Suprapubic skin (tissue), 4 donors: ENCODE measurements around the gene FAAP24. TPM values are rescaled to one million over a fixed set of nuclear protein-coding genes. Genes with fewer than 3 reads are reported as not detected.
"Not testable (repeated sequence)": the region's sequence is repeated elsewhere in the genome, so short reads cannot be mapped to it uniquely, and the experiment has no call there.

Experiments used
- DNase-seq, 2 donors: peaks; one replicate each; pipeline ENCODE4 v3.0.0-alpha.2; 2019; ENCODE audit warnings: low spot score in 2 of 2
- H3K27ac ChIP-seq: fragments of 200-600 bp; sonication (generic); one replicate; pipeline ENCODE4 v1.5.1; 2019
- H3K27me3 ChIP-seq: fragments of 200-600 bp; sonication (generic); one replicate; pipeline ENCODE4 v1.5.1; 2019
- H3K36me3 ChIP-seq: fragments of 200-600 bp; sonication (generic); one replicate; pipeline ENCODE4 v1.5.1; 2019
- H3K4me1 ChIP-seq: fragments of 200-600 bp; sonication (generic); one replicate; pipeline ENCODE4 v1.5.1; 2019
- H3K4me3 ChIP-seq: fragments of 200-600 bp; sonication (generic); one replicate; pipeline ENCODE4 v1.5.1; 2019; ENCODE audit warnings: mild to moderate bottlenecking
- H3K9me3 ChIP-seq: fragments of 200-600 bp; sonication (generic); one replicate; pipeline ENCODE4 v1.5.1; 2019
- EP300 ChIP-seq: sonication (generic); formaldehyde crosslinking; IDR thresholded peaks from one replicate; pipeline ENCODE4 v1.6.1; 2017; ENCODE audit warnings: antibody characterized with exemption
- POLR2A ChIP-seq, 2 donors: fragments of 450-650 bp; IDR thresholded peaks; one replicate each; pipeline ENCODE4 v1.6.1; 2017; ENCODE audit warnings: antibody characterized with exemption in 2 of 2, mild to moderate bottlenecking in 2 of 2, moderate library complexity in 2 of 2
- POLR2AphosphoS5 ChIP-seq, 3 donors: sonication (generic); formaldehyde crosslinking; IDR thresholded peaks; one replicate each; pipeline ENCODE4 v1.6.1; 2017; ENCODE audit warnings: antibody characterized with exemption in 3 of 3
- WGBS: methylation state at CpG from one replicate; pipeline ENCODE4 v1.1.5; 2018; 5-methylcytosine and 5-hydroxymethylcytosine counted together
- total RNA-seq, 4 donors: library from RNA; depleted of rRNA; stranded (reverse); fragments of >200 nt; gene quantifications; one replicate each; pipeline ENCODE4 v1.1.0, GENCODE V29; 2016
- TF ChIP-seq, protein P1 (sequence below), 2 donors: fragments of 200-600 bp in 1 of 2; fragments of 450-650 bp in 1 of 2; sonication (generic) in 1 of 2; IDR thresholded peaks; one replicate each; pipeline ENCODE4 v1.5.1; 2016 to 2019; ENCODE audit warnings: antibody characterized with exemption in 2 of 2, mild to moderate bottlenecking in 1 of 2, moderate library complexity in 1 of 2

Gene FAAP24
- total RNA-seq, 4 donors from 2014 or later = 0.98 to 4.1 (median 1.9) TPM

DNA sequence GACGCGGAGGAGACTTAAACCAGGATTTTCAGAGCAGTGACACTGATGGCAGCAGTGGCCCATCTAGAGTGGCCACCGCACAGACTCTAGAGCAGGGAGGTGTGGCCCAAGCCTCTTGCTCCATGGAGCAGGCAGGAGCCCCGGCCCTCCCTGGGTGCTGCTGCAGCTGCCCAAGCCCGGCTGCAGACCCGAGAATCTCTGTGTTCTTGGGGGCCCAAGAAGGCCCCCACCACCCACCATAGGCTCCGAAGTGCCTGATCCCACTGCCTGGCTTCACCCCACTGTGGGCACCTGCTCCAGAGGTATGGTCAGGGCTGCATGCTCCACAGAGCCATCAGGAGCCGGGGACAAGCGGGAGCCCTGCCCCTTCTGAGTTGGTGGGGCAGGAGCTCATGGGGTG, 36.4 kb upstream of the FAAP24 start:
- Histone ChIP-seq H3K9me3 (no peaks in the 10 kb centered on the region), H3K27me3 (no peaks in the 10 kb centered on the region), H3K36me3 (peaks cover 62% of the 10 kb centered on the region), H3K27ac (no peak overlapping the region), H3K4me3 (no peak overlapping the region), H3K4me1 (no peaks in the 10 kb centered on the region)
- no peak for TF ChIP-seq POLR2AphosphoS5 (IDR thresholded peaks at IDR 0.05)
- TF ChIP-seq, protein P1, sequence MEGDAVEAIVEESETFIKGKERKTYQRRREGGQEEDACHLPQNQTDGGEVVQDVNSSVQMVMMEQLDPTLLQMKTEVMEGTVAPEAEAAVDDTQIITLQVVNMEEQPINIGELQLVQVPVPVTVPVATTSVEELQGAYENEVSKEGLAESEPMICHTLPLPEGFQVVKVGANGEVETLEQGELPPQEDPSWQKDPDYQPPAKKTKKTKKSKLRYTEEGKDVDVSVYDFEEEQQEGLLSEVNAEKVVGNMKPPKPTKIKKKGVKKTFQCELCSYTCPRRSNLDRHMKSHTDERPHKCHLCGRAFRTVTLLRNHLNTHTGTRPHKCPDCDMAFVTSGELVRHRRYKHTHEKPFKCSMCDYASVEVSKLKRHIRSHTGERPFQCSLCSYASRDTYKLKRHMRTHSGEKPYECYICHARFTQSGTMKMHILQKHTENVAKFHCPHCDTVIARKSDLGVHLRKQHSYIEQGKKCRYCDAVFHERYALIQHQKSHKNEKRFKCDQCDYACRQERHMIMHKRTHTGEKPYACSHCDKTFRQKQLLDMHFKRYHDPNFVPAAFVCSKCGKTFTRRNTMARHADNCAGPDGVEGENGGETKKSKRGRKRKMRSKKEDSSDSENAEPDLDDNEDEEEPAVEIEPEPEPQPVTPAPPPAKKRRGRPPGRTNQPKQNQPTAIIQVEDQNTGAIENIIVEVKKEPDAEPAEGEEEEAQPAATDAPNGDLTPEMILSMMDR (IDR thresholded peaks at IDR 0.05) = no peak
- no peak for TF ChIP-seq EP300
- no peak for TF ChIP-seq POLR2A (IDR thresholded peaks at IDR 0.05)
- WGBS = 85% methylated on average over 6 of the region's 9 CpGs
- no peak for DNase-seq

DNA sequence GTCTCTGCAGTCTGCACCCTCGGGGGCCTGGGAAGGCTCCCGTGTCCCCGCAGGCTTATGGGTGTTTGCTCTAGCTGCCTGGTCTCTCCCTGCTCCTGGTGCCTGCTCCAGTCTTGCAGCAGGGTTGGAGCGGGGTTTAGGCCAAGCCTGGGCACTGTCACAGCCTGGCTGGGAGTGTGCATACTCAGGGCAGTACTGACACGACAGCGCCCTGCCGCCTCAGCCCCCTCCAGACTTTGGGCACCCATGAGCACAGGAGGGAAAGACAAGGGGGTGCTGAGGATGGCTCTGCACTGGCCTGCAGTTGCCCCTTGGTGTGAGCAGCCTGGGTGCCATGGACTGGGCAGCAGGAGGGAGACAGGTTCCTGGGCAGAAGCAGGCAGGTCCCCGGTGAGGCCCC, 36.0 kb upstream of the FAAP24 start:
- H3K27ac ChIP-seq = no peak overlapping the region
- no peaks in the 10 kb centered on the region for H3K4me1 ChIP-seq
- H3K4me3 ChIP-seq = no peak overlapping the region
- no peak for DNase-seq
- TF ChIP-seq, protein P1 (IDR thresholded peaks at IDR 0.05) = no peak
- no peak for TF ChIP-seq EP300
- no peaks in the 10 kb centered on the region for H3K27me3 ChIP-seq
- H3K36me3 ChIP-seq = peaks cover 58% of the 10 kb centered on the region
- no peaks in the 10 kb centered on the region for H3K9me3 ChIP-seq
- WGBS = 100% methylated on average over 4 of the region's 8 CpGs

DNA sequence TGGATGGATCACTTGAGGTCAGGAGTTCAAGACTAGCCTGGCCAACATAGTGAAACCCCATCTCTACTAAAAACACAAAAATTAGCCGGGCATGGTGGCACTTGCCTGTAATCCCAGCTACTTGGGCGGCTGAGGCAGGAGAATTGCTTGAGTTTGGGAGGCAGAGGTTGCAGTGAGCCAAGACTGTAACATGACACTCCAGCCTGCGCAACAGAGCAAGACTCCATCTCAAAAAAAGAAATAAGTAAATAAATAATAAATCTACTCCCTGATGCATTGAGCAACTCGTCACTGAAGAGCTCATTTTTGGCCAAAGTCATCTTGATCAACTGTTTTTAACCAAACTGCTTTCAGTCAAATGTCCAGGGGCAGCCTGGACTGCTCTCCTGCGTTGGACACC, 30.8 kb upstream of the FAAP24 start:
- H3K4me3 ChIP-seq, H3K4me1 ChIP-seq, H3K27ac ChIP-seq, DNase-seq, H3K9me3 ChIP-seq, H3K27me3 ChIP-seq: not testable (repeated sequence)
- peaks cover 80% of the 10 kb centered on the region for H3K36me3 ChIP-seq
- WGBS = 80% methylated on average over 5 of the region's 5 CpGs

DNA sequence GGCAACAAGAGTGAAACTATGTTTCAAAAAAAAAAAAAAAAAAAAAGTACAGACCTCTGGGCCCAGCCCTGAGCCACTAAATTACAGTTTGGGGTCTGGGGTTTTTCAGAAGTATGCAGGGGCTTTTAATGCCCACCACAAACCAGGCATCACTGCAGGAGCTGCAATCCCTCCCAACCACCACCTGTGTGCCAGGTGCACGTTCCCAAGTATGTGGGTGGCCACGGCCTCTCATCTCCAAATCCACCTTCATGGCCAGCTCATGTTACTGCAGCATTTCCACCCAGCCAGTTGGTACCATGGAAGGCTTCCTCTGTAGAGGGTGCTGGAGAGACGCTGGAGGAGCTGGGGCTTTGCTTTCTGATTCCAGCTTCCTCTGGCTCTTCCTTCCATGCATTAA, 26.8 kb upstream of the FAAP24 start:
- no peaks in the 10 kb centered on the region for H3K27me3 ChIP-seq
- 69% methylated on average over 3 of the region's 3 CpGs for WGBS
- no peak overlapping the region for H3K27ac ChIP-seq
- no peaks in the 10 kb centered on the region for H3K4me1 ChIP-seq
- DNase-seq = no peak
- no peaks in the 10 kb centered on the region for H3K9me3 ChIP-seq
- H3K36me3 ChIP-seq = peaks cover 88% of the 10 kb centered on the region
- TF ChIP-seq POLR2AphosphoS5 (IDR thresholded peaks at IDR 0.05) = no peak
- TF ChIP-seq EP300 = no peak
- no peak for TF ChIP-seq POLR2A (IDR thresholded peaks at IDR 0.05)
- TF ChIP-seq, protein P1 (IDR thresholded peaks at IDR 0.05) = no peak
- H3K4me3 ChIP-seq = no peak overlapping the region

DNA sequence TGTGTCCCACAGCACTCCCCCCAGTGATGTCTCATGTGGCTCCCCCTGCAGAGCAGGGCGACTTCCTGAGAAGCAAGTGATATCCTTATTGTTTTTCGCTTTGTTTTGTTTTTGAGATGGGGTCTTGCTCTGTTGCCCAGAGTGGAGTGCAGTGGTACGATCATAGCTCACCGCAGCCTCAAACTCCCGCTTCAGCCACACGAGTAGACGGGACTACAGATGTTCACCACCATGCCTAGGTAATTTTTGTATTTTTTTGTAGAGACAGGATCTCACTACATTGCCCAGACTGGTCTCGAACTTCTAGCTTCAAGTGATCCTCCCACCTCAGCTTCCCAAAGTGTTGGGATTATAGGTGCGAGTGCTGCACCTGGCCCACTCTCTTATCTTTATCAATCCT, 5.3 kb upstream of the FAAP24 start:
- TF ChIP-seq EP300 = no peak
- TF ChIP-seq, protein P1 (IDR thresholded peaks at IDR 0.05) = no peak
- TF ChIP-seq POLR2A (IDR thresholded peaks at IDR 0.05) = no peak
- TF ChIP-seq POLR2AphosphoS5 (IDR thresholded peaks at IDR 0.05) = no peak
- H3K27ac ChIP-seq = no peak overlapping the region
- peaks cover 38% of the 10 kb centered on the region for H3K36me3 ChIP-seq
- no peak for DNase-seq
- H3K9me3 ChIP-seq = no peaks in the 10 kb centered on the region
- H3K27me3 ChIP-seq = no peaks in the 10 kb centered on the region
- peaks cover 13% of the 10 kb centered on the region for H3K4me1 ChIP-seq
- H3K4me3 ChIP-seq = no peak overlapping the region
- 97% methylated on average over 9 of the region's 9 CpGs for WGBS

DNA sequence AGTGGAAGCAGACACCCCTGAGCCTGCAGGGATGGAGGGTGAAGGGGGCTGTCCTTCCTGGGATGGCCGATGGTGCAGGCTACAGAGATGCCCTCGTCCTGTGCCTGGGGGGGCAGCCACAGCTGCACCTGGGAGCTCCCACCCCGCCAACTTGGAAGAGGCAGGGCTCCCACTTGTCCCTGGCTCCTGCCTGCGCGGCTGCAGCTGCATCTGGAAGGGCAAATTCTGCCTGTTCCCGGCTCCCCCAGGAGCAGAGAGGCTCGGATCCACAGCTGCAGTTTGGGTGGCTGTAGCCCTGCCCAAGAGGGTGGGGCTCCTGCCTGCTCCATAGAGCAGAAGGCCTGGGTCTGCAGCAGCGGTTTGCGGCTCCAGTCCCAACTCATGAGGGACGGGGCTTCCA, 2.5 kb upstream of the FAAP24 start:
- Histone ChIP-seq H3K4me3 (no peak overlapping the region), H3K4me1 (peaks cover 21% of the 10 kb centered on the region), H3K27me3 (no peaks in the 10 kb centered on the region)

More for the DNA sequence above, 2.5 kb upstream of the FAAP24 start:
- DNase-seq = no peak
- H3K36me3 ChIP-seq = peaks cover 16% of the 10 kb centered on the region
- TF ChIP-seq, protein P1 (IDR thresholded peaks at IDR 0.05) = no peak
- TF ChIP-seq POLR2AphosphoS5 (IDR thresholded peaks at IDR 0.05) (no peak), POLR2A (IDR thresholded peaks at IDR 0.05) (no peak), EP300 (no peak)
- WGBS = 73% methylated on average over 3 of the region's 10 CpGs
- H3K9me3 ChIP-seq = no peaks in the 10 kb centered on the region
- no peak overlapping the region for H3K27ac ChIP-seq
